Loucy (cell line): Measurements from ENCODE around the gene PRF1.

ENCODE experiments used
- H2AFZ ChIP-seq: fragments of 200-600 bp; sonication (generic); 2 replicates; pipeline ENCODE4 v1.6.0; 2016; ENCODE audit warnings: antibody characterized with exemption, mild to moderate bottlenecking, low read length, moderate library complexity
- H3F3A ChIP-seq: fragments of 200-600 bp; 2 replicates; pipeline ENCODE4 v1.6.0; 2016; ENCODE audit warnings: antibody characterized with exemption, low read depth, mild to moderate bottlenecking
- H3K27me3 ChIP-seq: fragments of 200-600 bp; sonication (generic); 2 replicates; pipeline ENCODE4 v1.6.1; 2014; ENCODE audit warnings: low read length, mild to moderate bottlenecking; ENCODE audit not compliant: insufficient read depth, poor library complexity, severe bottlenecking
- H3K36me3 ChIP-seq: fragments of 200-600 bp; sonication (generic); 2 replicates; pipeline ENCODE4 v1.6.1; 2016; ENCODE audit warnings: low read length; ENCODE audit not compliant: insufficient read depth
- H3K4me1 ChIP-seq: fragments of 200-600 bp; sonication (generic); 2 replicates; pipeline ENCODE4 v1.5.1; 2014; ENCODE audit warnings: low read length, mild to moderate bottlenecking; ENCODE audit not compliant: insufficient read depth, poor library complexity, severe bottlenecking
- H3K4me2 ChIP-seq: fragments of 200-600 bp; sonication (generic); 2 replicates; pipeline ENCODE4 v1.6.0; 2014; ENCODE audit warnings: antibody characterized with exemption, low read length, low read depth, mild to moderate bottlenecking; ENCODE audit not compliant: poor library complexity, severe bottlenecking
- H3K4me3 ChIP-seq: fragments of 200-600 bp; sonication (generic); 2 replicates; pipeline ENCODE4 v1.5.1; 2014; ENCODE audit warnings: low read length, mild to moderate bottlenecking, mixed read lengths; ENCODE audit not compliant: poor library complexity, severe bottlenecking
- H3K79me2 ChIP-seq: fragments of 200-600 bp; sonication (generic); 2 replicates; pipeline ENCODE4 v1.6.1; 2014; ENCODE audit warnings: low read length; ENCODE audit not compliant: insufficient read depth
- H3K9ac ChIP-seq: fragments of 200-600 bp; sonication (generic); 2 replicates; pipeline ENCODE4 v1.6.0; 2014; ENCODE audit warnings: mild to moderate bottlenecking, low read depth, low read length, moderate library complexity; ENCODE audit not compliant: poor library complexity, severe bottlenecking
- H3K9me2 ChIP-seq: fragments of 200-600 bp; sonication (generic); replicated peaks from 2 replicates; pipeline ENCODE4 v1.6.1; 2016; ENCODE audit warnings: low read depth, low read length, mixed read lengths
- H3K9me3 ChIP-seq: fragments of 200-600 bp; sonication (generic); 2 replicates; pipeline ENCODE4 v1.6.1; 2014; ENCODE audit warnings: mild to moderate bottlenecking, antibody characterized with exemption, low read length, low read depth; ENCODE audit not compliant: insufficient read depth
- H4K20me1 ChIP-seq: fragments of 200-600 bp; sonication (generic); 2 replicates; pipeline ENCODE4 v1.6.0; 2014; ENCODE audit warnings: antibody characterized with exemption, low read length, mild to moderate bottlenecking; ENCODE audit not compliant: insufficient read depth, poor library complexity, severe bottlenecking
- CTCF ChIP-seq: fragments of 200-600 bp; sonication (generic); conservative IDR thresholded peaks from 2 replicates; pipeline ENCODE4 v1.5.1; 2014; ENCODE audit warnings: mild to moderate bottlenecking, antibody characterized with exemption, low read length
- EZH2phosphoT487 ChIP-seq: fragments of 200-600 bp; IDR thresholded peaks from 2 replicates; pipeline ENCODE4 v1.6.1; 2018; ENCODE audit warnings: antibody characterized with exemption, mild to moderate bottlenecking, moderate library complexity, borderline replicate concordance

The PRF1 gene

DNA sequence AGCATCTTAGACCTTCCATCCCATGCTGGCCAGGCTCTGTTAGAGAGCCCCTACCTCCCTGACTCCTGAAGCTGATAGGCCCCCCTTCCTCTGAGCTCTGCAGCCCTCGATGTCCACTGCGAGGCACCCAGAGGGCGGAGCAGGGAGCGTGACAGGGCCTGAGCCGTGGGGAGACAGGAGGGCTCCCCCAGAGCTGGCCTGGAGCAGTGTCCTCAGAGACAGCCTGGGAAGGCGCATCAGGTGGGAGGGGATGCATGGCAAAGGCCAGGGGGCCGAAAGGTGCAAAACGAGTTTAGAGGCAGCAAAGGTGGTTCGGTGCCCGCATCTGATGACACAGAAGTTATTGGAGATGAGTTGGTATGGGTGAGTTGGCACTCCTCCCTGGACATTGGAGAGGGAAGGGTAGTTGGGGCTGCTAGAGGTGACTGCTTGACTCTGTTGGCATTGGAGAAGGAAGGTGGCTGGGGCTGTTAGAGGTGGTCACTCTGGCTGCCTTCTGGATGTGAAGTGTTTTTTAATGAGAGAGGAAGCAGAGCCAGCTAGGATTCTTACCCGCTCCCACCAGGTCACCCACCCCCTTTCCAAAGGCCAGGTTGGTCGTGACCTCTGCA, 53.1 kb downstream of the PRF1 start:
- H3K9ac ChIP-seq: no peak overlapping the region
- H3K4me1 ChIP-seq: no peaks in the 10 kb centered on the region
- H2AFZ ChIP-seq: no peak overlapping the region
- no peaks in the 10 kb centered on the region for H3K9me3 ChIP-seq
- no peak overlapping the region for H3K4me3 ChIP-seq
- no peaks in the 10 kb centered on the region for H4K20me1 ChIP-seq
- TF ChIP-seq EZH2phosphoT487 (no peak), CTCF (no peak)
- H3F3A ChIP-seq: no peaks in the 10 kb centered on the region
- no peaks in the 10 kb centered on the region for H3K79me2 ChIP-seq
- H3K9me2 ChIP-seq: no peaks in the 10 kb centered on the region
- H3K27me3 ChIP-seq: no peaks in the 10 kb centered on the region
- H3K4me2 ChIP-seq: no peak overlapping the region
- peaks cover 13% of the 10 kb centered on the region; the same call in 1 of the 2 replicates for H3K36me3 ChIP-seq
